NCI-H345 treated with DMSO at 0.1 percent for 48 hours (cell line): ENCODE results near the gene OR5AU1.
A peak's percentile ranks its signal among the peaks of the same experiment; 100 is the strongest.

Experiments
- DNase-seq: peaks from one replicate; lab custom pipeline; 2025; ENCODE audit not compliant: unreplicated experiment; lab: John Stamatoyannopoulos, UW

OR5AU1 gene

GRCh38 chr14:21155963-21156362 lies at the start of gene OR5AU1:
Gene OR5AU1 (minus strand): TSS chr14:21156063. CDS start chr14:21155872, 191 bp downstream.
- DNase-seq: no peak

- DNase-seq: no peak
Observed at GRCh38 chr14:21205026-21205677, 49.3 kb upstream of the OR5AU1 start.

- no peak for DNase-seq
Observed at GRCh38 chr14:21204167-21205025, 48.5 kb upstream of the OR5AU1 start.

GRCh38 chr14:21203470-21204166 lies 47.8 kb upstream of the OR5AU1 start:
- no peak for DNase-seq

- DNase-seq: no peak
Observed at GRCh38 chr14:21202463-21203358, 46.8 kb upstream of the OR5AU1 start.

GRCh38 chr14:21201732-21202462 lies 46.0 kb upstream of the OR5AU1 start:
- no peak for DNase-seq

GRCh38 chr14:21200752-21201461 lies 45.0 kb upstream of the OR5AU1 start:
- DNase-seq: no peak

GRCh38 chr14:21199611-21200560 lies 44.0 kb upstream of the OR5AU1 start:
- DNase-seq: no peak

- DNase-seq: no peak
Observed at GRCh38 chr14:21197418-21198205, 41.7 kb upstream of the OR5AU1 start.

- DNase-seq: no peak
Observed at GRCh38 chr14:21194597-21194996, 38.7 kb upstream of the OR5AU1 start.

- DNase-seq: no peak
Observed at GRCh38 chr14:21192875-21193535, 37.1 kb upstream of the OR5AU1 start.

GRCh38 chr14:21192447-21192822 lies 36.6 kb upstream of the OR5AU1 start:
- no peak for DNase-seq

- DNase-seq: peak; percentile 36
Observed at GRCh38 chr14:21191809-21192446, 36.1 kb upstream of the OR5AU1 start.

- no peak for DNase-seq
Observed at GRCh38 chr14:21191261-21191808, 35.5 kb upstream of the OR5AU1 start.

GRCh38 chr14:21185491-21185890 lies 29.6 kb upstream of the OR5AU1 start:
- no peak for DNase-seq

- DNase-seq: no peak
Observed at GRCh38 chr14:21184254-21184653, 28.4 kb upstream of the OR5AU1 start.
